Spleen (tissue), 7 donors: ENCODE results near the gene PHACTR1.

Source experiments
- CTCF ChIP-seq, 11 experiments: fragments of 200-600 bp in 7 of 11; fragments of 450-650 bp in 4 of 11; sonication (generic) in 4 of 11; IDR thresholded peaks in 8 of 11; conservative IDR thresholded peaks in 3 of 11; 1 replicate in 7 of 11; 2 replicates in 4 of 11; pipeline versions ENCODE4 v1.4.0 to v1.8.0; 2016 to 2021; ENCODE audit warnings: antibody characterized with exemption in 11 of 11, inconsistent platforms in 4 of 11, mild to moderate bottlenecking in 1 of 11
- POLR2A ChIP-seq, 3 donors: fragments of 450-650 bp; IDR thresholded peaks; one replicate each; pipeline ENCODE4 v1.5.1; 2017; ENCODE audit warnings: antibody characterized with exemption in 3 of 3, mild to moderate bottlenecking in 1 of 3
- POLR2AphosphoS5 ChIP-seq, 3 donors: sonication (generic); formaldehyde crosslinking; IDR thresholded peaks; one replicate each; pipeline ENCODE4 v1.5.1; 2017; ENCODE audit warnings: antibody characterized with exemption in 3 of 3
- donor health status: DM: no; HTN: no; CAD: no; lungs with moderate emphysema.
- donor health status: DM: no; HTN: no; CAD: no.
- donor health status: DM: no; HTN: no; CAD: no.

- no peak for TF ChIP-seq POLR2A (IDR thresholded peaks at IDR 0.05)
- no peak for TF ChIP-seq POLR2AphosphoS5 (IDR thresholded peaks at IDR 0.05)
- TF ChIP-seq CTCF (IDR thresholded peaks at IDR 0.05 in 8 of 11, conservative IDR thresholded peaks at IDR 0.05 in 3 of 11) = no peak
Observed at GRCh38 chr6:12927746-12928145, 211.2 kb downstream of the PHACTR1 start.
